HG02840 (cell line): ENCODE measurements around the gene ATIC.
"Not testable (repeated sequence)": the region's sequence is repeated elsewhere in the genome, so short reads cannot be mapped to it uniquely, and the experiment has no call there.

Experiments used
- ATAC-seq: cut with Tn5 transposase; IDR thresholded peaks from one replicate; pipeline ENCODE4 v1.9.1; 2021; ENCODE audit warnings: mild to moderate bottlenecking, moderate library complexity, moderate number of reproducible peaks; ENCODE audit not compliant: unreplicated experiment, low FRiP score

Gene ATIC

GRCh38 chr2:215359576-215359922 is 47.7 kb downstream of the ATIC start:
- no peak for ATAC-seq

GRCh38 chr2:215360059-215360458 is 48.2 kb downstream of the ATIC start:
- not testable (repeated sequence) for ATAC-seq

GRCh38 chr2:215360596-215360995 is 48.7 kb downstream of the ATIC start:
- no peak for ATAC-seq

- ATAC-seq: no peak
Measured at GRCh38 chr2:215361211-215361875, 49.5 kb downstream of the ATIC start.

GRCh38 chr2:215361876-215362561 is 50.2 kb downstream of the ATIC start:
- ATAC-seq: no peak

GRCh38 chr2:215362562-215362904 is 50.7 kb downstream of the ATIC start:
- ATAC-seq: no peak

GRCh38 chr2:215363039-215363438 is 51.2 kb downstream of the ATIC start:
- ATAC-seq: no peak

GRCh38 chr2:215363461-215364156 is 51.8 kb downstream of the ATIC start:
- no peak for ATAC-seq

GRCh38 chr2:215364157-215365155 is 52.6 kb downstream of the ATIC start:
- ATAC-seq: no peak

GRCh38 chr2:215365184-215365658 is 53.4 kb downstream of the ATIC start:
- no peak for ATAC-seq

- no peak for ATAC-seq
Measured at GRCh38 chr2:215366440-215367032, 54.7 kb downstream of the ATIC start.

- ATAC-seq: no peak
Measured at GRCh38 chr2:215367662-215368492, 56.0 kb downstream of the ATIC start.

- ATAC-seq: no peak
Measured at GRCh38 chr2:215368493-215368809, 56.6 kb downstream of the ATIC start.

- ATAC-seq: no peak
Measured at GRCh38 chr2:215369181-215369760, 57.4 kb downstream of the ATIC start.

GRCh38 chr2:215370112-215370965 is 58.5 kb downstream of the ATIC start:
- no peak for ATAC-seq

- ATAC-seq: no peak
Measured at GRCh38 chr2:215371915-215372897, 60.3 kb downstream of the ATIC start.
